Body of pancreas (tissue), 4 donors: Measurements from ENCODE around the gene CACNA1H.

Experiments
- POLR2A ChIP-seq, 3 donors: fragments of 450-650 bp; IDR thresholded peaks; one replicate each; pipeline ENCODE4 v1.6.1; 2016; ENCODE audit warnings: antibody characterized with exemption in 3 of 3, mild to moderate bottlenecking in 2 of 3
- TF ChIP-seq, protein P1 (sequence below), 7 experiments: fragments of 450-650 bp in 4 of 7; fragments of 200-600 bp in 3 of 7; sonication (generic) in 3 of 7; IDR thresholded peaks; one replicate each; pipeline ENCODE4 v1.5.1; 2016 to 2019; ENCODE audit warnings: antibody characterized with exemption in 7 of 7

DNA sequence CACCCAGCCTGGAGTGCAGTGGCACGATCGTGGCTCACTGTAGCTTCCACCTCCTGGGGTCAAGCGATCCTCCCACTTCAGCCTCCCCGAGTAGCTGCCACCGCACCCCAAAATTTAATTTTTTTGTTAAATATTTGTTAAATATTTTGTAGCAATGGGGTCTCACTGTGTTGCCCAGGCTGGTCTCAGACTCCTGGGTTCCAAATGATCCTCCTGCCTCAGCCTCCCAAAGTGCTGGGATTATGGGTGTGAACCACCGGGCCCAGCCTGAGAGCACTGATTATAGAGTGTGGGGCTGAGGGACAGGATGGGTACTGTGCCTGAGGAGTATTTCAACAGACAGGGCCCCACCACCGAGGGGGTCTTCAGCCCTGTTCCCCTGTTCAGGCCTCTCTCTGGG lies 36.5 kb downstream of the CACNA1H start:
- TF ChIP-seq POLR2A (IDR thresholded peaks at IDR 0.05), result no peak
- TF ChIP-seq, protein P1, sequence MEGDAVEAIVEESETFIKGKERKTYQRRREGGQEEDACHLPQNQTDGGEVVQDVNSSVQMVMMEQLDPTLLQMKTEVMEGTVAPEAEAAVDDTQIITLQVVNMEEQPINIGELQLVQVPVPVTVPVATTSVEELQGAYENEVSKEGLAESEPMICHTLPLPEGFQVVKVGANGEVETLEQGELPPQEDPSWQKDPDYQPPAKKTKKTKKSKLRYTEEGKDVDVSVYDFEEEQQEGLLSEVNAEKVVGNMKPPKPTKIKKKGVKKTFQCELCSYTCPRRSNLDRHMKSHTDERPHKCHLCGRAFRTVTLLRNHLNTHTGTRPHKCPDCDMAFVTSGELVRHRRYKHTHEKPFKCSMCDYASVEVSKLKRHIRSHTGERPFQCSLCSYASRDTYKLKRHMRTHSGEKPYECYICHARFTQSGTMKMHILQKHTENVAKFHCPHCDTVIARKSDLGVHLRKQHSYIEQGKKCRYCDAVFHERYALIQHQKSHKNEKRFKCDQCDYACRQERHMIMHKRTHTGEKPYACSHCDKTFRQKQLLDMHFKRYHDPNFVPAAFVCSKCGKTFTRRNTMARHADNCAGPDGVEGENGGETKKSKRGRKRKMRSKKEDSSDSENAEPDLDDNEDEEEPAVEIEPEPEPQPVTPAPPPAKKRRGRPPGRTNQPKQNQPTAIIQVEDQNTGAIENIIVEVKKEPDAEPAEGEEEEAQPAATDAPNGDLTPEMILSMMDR (IDR thresholded peaks at IDR 0.05), result no peak
